ENCODE data around the gene FBXO34.

DNA sequence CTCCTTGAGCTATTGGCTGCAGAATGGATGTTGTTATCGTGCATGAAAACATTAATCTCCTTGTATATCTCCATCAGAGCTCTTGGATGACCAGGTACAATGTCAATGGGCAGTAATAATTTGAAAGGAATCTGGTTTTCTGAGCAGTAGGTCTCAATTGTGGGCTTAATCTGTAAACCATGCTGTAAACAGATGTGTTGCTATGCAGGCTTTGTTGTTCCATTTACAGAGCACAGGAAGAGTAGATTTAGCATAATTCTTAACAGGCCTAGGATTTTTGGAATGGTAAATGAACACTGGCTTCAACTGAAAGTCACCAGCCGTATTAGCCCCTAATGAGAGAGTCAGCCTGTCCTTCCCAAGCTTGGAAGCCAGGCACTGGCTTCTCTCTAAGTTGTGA lies 90.0 kb downstream of the FBXO34 start:
- TF ChIP-seq CTCF (IDR thresholded peaks at IDR 0.05 in 2 of 3, conservative IDR thresholded peaks at IDR 0.05 in 1 of 3; ENCODE audit: control insufficient read depth in 2 of 3, extremely low read depth in 1 of 3, insufficient read depth in 1 of 3, low read depth in 3 of 3, low read length in 3 of 3) (no peak), SMC3 (IDR thresholded peaks at IDR 0.05; ENCODE audit: borderline replicate concordance, low read length) (no peak), SIN3A (IDR thresholded peaks at IDR 0.05; ENCODE audit: low read depth, low read length) (no peak), ELK1 (IDR thresholded peaks at IDR 0.05; ENCODE audit: low read depth, low read length) (no peak)
- TF ChIP-seq, protein P1, sequence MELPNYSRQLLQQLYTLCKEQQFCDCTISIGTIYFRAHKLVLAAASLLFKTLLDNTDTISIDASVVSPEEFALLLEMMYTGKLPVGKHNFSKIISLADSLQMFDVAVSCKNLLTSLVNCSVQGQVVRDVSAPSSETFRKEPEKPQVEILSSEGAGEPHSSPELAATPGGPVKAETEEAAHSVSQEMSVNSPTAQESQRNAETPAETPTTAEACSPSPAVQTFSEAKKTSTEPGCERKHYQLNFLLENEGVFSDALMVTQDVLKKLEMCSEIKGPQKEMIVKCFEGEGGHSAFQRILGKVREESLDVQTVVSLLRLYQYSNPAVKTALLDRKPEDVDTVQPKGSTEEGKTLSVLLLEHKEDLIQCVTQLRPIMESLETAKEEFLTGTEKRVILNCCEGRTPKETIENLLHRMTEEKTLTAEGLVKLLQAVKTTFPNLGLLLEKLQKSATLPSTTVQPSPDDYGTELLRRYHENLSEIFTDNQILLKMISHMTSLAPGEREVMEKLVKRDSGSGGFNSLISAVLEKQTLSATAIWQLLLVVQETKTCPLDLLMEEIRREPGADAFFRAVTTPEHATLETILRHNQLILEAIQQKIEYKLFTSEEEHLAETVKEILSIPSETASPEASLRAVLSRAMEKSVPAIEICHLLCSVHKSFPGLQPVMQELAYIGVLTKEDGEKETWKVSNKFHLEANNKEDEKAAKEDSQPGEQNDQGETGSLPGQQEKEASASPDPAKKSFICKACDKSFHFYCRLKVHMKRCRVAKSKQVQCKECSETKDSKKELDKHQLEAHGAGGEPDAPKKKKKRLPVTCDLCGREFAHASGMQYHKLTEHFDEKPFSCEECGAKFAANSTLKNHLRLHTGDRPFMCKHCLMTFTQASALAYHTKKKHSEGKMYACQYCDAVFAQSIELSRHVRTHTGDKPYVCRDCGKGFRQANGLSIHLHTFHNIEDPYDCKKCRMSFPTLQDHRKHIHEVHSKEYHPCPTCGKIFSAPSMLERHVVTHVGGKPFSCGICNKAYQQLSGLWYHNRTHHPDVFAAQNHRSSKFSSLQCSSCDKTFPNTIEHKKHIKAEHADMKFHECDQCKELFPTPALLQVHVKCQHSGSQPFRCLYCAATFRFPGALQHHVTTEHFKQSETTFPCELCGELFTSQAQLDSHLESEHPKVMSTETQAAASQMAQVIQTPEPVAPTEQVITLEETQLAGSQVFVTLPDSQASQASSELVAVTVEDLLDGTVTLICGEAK (IDR thresholded peaks at IDR 0.05; ENCODE audit: borderline replicate concordance) = no peak

All from GM12878 (cell line).